Lower leg skin (tissue), 3 donors: ENCODE data around the gene PCP4L1.

ENCODE experiments used
- CTCF ChIP-seq, 3 donors: fragments of 450-650 bp; IDR thresholded peaks; one replicate each; pipeline ENCODE4 v1.5.1; 2016; ENCODE audit warnings: antibody characterized with exemption in 3 of 3, mild to moderate bottlenecking in 3 of 3, moderate library complexity in 2 of 3
- POLR2A ChIP-seq, 2 donors: fragments of 450-650 bp; IDR thresholded peaks; one replicate each; pipeline ENCODE4 v1.6.1; 2016 to 2017; ENCODE audit warnings: antibody characterized with exemption in 2 of 2, mild to moderate bottlenecking in 1 of 2, moderate library complexity in 1 of 2

- TF ChIP-seq POLR2A (IDR thresholded peaks at IDR 0.05) = no peak
- no peak for TF ChIP-seq CTCF (IDR thresholded peaks at IDR 0.05)
Measured at GRCh38 chr1:161217831-161218230, 40.7 kb upstream of the PCP4L1 start.
